KBM-7 (cell line): Measurements from ENCODE around the gene DLG2.

Source experiments
- DNase-seq: peaks from one replicate; pipeline ENCODE4 v3.0.0-alpha.2; 2015
- in situ Hi-C: fragments of 300-500 bp; cut with MboI; formaldehyde crosslinking; loops from 2 replicates; pipeline ENCODE4 v1.14.3; 2020; ENCODE audit warnings: low sequenced_read_pairs, low pct_unique_long_range_greater_than_20kb, mixed read lengths

DLG2 gene

GRCh38 chr11:84906995-84907394, 720.1 kb downstream of the DLG2 start:
- DNase-seq: no peak
- in situ Hi-C loops: no loop called here

- DNase-seq: no peak
- in situ Hi-C loops: no loop called here
Measured at GRCh38 chr11:84905411-84905810, 721.7 kb downstream of the DLG2 start.

- in situ Hi-C loops: no loop called here
- no peak for DNase-seq
Measured at GRCh38 chr11:84902445-84902844, 724.7 kb downstream of the DLG2 start.

GRCh38 chr11:84901991-84902390, 725.2 kb downstream of the DLG2 start:
- in situ Hi-C loops: no loop called here
- DNase-seq: no peak

GRCh38 chr11:84899740-84900139, 727.4 kb downstream of the DLG2 start:
- in situ Hi-C loops: no loop called here
- DNase-seq: no peak

- in situ Hi-C loops: no loop called here
- no peak for DNase-seq
Measured at GRCh38 chr11:84899134-84899533, 728.0 kb downstream of the DLG2 start.

- in situ Hi-C loops: no loop called here
Measured at GRCh38 chr11:84894666-84895065, 732.5 kb downstream of the DLG2 start.

GRCh38 chr11:84890676-84891075, 736.5 kb downstream of the DLG2 start:
- no peak for DNase-seq
- in situ Hi-C loops: no loop called here

More at GRCh38 chr11:84894666-84895065, 732.5 kb downstream of the DLG2 start:
- DNase-seq: no peak

- in situ Hi-C loops: no loop called here
- DNase-seq: no peak
Measured at GRCh38 chr11:84889556-84889955, 737.6 kb downstream of the DLG2 start.

- in situ Hi-C loops: no loop called here
- DNase-seq: no peak
Measured at GRCh38 chr11:84887055-84887629, 740.0 kb downstream of the DLG2 start.

GRCh38 chr11:84886344-84886743, 740.8 kb downstream of the DLG2 start:
- in situ Hi-C loops: no loop called here
- DNase-seq: no peak

GRCh38 chr11:84884836-84885235, 742.3 kb downstream of the DLG2 start:
- in situ Hi-C loops: no loop called here
- DNase-seq: no peak

GRCh38 chr11:84882056-84882455, 745.1 kb downstream of the DLG2 start:
- in situ Hi-C loops: no loop called here
- DNase-seq: no peak

GRCh38 chr11:84871116-84871515, 756.0 kb downstream of the DLG2 start:
- no peak for DNase-seq

GRCh38 chr11:84870486-84870885, 756.7 kb downstream of the DLG2 start:
- no peak for DNase-seq
- in situ Hi-C loops: no loop called here

More at GRCh38 chr11:84871116-84871515, 756.0 kb downstream of the DLG2 start:
- in situ Hi-C loops: no loop called here

- in situ Hi-C loops: no loop called here
Measured at GRCh38 chr11:84866922-84867321, 760.2 kb downstream of the DLG2 start.

GRCh38 chr11:84865791-84866535, 761.2 kb downstream of the DLG2 start:
- in situ Hi-C loops: no loop called here
- DNase-seq: no peak

More at GRCh38 chr11:84866922-84867321, 760.2 kb downstream of the DLG2 start:
- DNase-seq: no peak

- in situ Hi-C loops: no loop called here
- DNase-seq: no peak
Measured at GRCh38 chr11:84865257-84865656, 761.9 kb downstream of the DLG2 start.

GRCh38 chr11:84857746-84858145, 769.4 kb downstream of the DLG2 start:
- no peak for DNase-seq
- in situ Hi-C loops: no loop called here

- in situ Hi-C loops: no loop called here
- DNase-seq: no peak
Measured at GRCh38 chr11:84855508-84856245, 771.5 kb downstream of the DLG2 start.
